HCT116 (cell line): ENCODE data around the gene APBB2. TPM values are rescaled to one million over a fixed set of nuclear protein-coding genes. Genes with fewer than 3 reads are reported as not detected.

Source experiments
- ATAC-seq: fragments of 200-7000 bp; cut with Tn5 transposase; 2 replicates; pipeline ENCODE4 v1.9.1; 2020; ENCODE audit warnings: mild to moderate bottlenecking, moderate library complexity
- BruUV-seq: library from RNA; stranded (reverse); fragments of 400-500 nt; replicated peaks from 2 replicates; lab custom pipeline; 2021; lab: Mats Ljungman, UMichigan
- CTCF ChIA-PET: fragments of 300-600 bp; sonication (Branson Sonifier 250); formaldehyde crosslinking; loops from one replicate; lab custom pipeline; 2021; ENCODE audit warnings: antibody characterized with exemption; lab: Charles Lee
- POLR2A ChIA-PET: fragments of 300-600, 350-600 bp; sonication (Branson Sonifier 250); formaldehyde crosslinking; loops from one replicate; lab custom pipeline; 2021; ENCODE audit warnings: antibody characterized with exemption; lab: Charles Lee
- RAD21 ChIA-PET, 2 experiments: fragments of 300-600 bp; sonication (Branson Sonifier 250); formaldehyde crosslinking; loops; one replicate each; lab custom pipeline; 2023; ENCODE audit warnings: low total read pairs in 2 of 2; ENCODE audit not compliant: uncharacterized antibody in 2 of 2, unreplicated experiment in 2 of 2, low non-redundant PET in 1 of 2; lab: Charles Lee
- DNase-seq: peaks from one replicate; pipeline ENCODE4 v3.0.0-alpha.2; 2010; ENCODE audit warnings: low read depth, low spot score
- H2AFZ ChIP-seq: fragments of 200-600 bp; shearing (Covaris generic), sonication (generic); 2 replicates; pipeline ENCODE4 v1.6.1; 2017; ENCODE audit warnings: low read depth, mixed run types, mixed read lengths, antibody characterized with exemption, low read length; ENCODE audit not compliant: poor library complexity, severe bottlenecking
- H3K27ac ChIP-seq: 2 replicates; pipeline ENCODE4 v1.5.1; 2012; ENCODE audit warnings: low read depth, low read length
- H3K27me3 ChIP-seq: fragments of 200-600 bp; sonication (generic); 2 replicates; pipeline ENCODE4 v1.6.1; 2016; ENCODE audit warnings: mixed run types, low read length, mixed read lengths; ENCODE audit not compliant: insufficient read depth
- H3K36me3 ChIP-seq, 2 experiments: fragments of 200-500 bp in 1 of 2; fragments of 200-600 bp in 1 of 2; sonication (Bioruptor generic) in 1 of 2; sonication (generic) in 1 of 2; 2 replicates each; pipeline versions ENCODE4 v1.5.1 to v1.6.1; 2014 to 2016; ENCODE audit warnings: low read length in 2 of 2, inconsistent platforms in 1 of 2, mixed read lengths in 1 of 2, mixed run types in 1 of 2; ENCODE audit not compliant: insufficient read depth in 2 of 2, control insufficient read depth in 1 of 2
- H3K4me1 ChIP-seq, 2 experiments: fragments of 200-600 bp in 1 of 2; sonication (generic) in 1 of 2; 2 replicates each; pipeline versions ENCODE4 v1.5.1 to v1.6.1; 2012 to 2017; ENCODE audit warnings: low read length in 2 of 2, inconsistent platforms in 1 of 2, mild to moderate bottlenecking in 1 of 2, mixed read lengths in 1 of 2, mixed run types in 1 of 2, moderate library complexity in 1 of 2; ENCODE audit not compliant: insufficient read depth in 2 of 2, control insufficient read depth in 1 of 2
- H3K4me2 ChIP-seq: fragments of 200-600 bp; sonication (generic); 2 replicates; pipeline ENCODE4 v1.6.1; 2017; ENCODE audit warnings: mixed run types, low read length, mixed read lengths
- H3K4me3 ChIP-seq, 2 experiments: fragments of 200-600 bp in 1 of 2; sonication (generic) in 1 of 2; replicated peaks in 1 of 2; 2 replicates each; pipeline ENCODE4 v1.5.1; 2011 to 2016; ENCODE audit warnings: low read length in 2 of 2, control low read depth in 1 of 2, low read depth in 1 of 2, mild to moderate bottlenecking in 1 of 2, mixed read lengths in 1 of 2, mixed run types in 1 of 2
- H3K79me2 ChIP-seq: fragments of 200-600 bp; sonication (generic); 2 replicates; pipeline ENCODE4 v1.6.1; 2017; ENCODE audit warnings: mild to moderate bottlenecking, mixed run types, low read length, moderate library complexity, mixed read lengths; ENCODE audit not compliant: insufficient read depth
- H3K9ac ChIP-seq: fragments of 200-600 bp; sonication (generic); 2 replicates; pipeline ENCODE4 v1.6.1; 2016; ENCODE audit warnings: low read length, mixed read lengths
- H3K9me2 ChIP-seq: fragments of 200-600 bp; sonication (generic), shearing (Covaris generic); 2 replicates; pipeline ENCODE4 v1.6.1; 2017; ENCODE audit warnings: mixed run types, mild to moderate bottlenecking, moderate library complexity; ENCODE audit not compliant: insufficient read depth
- H3K9me3 ChIP-seq, 2 experiments: fragments of 200-500 bp in 1 of 2; fragments of 200-600 bp in 1 of 2; sonication (Bioruptor generic) in 1 of 2; sonication (generic) in 1 of 2; 2 replicates each; pipeline ENCODE4 v1.6.1; 2014 to 2017; ENCODE audit warnings: low read length in 2 of 2, mixed read lengths in 2 of 2, inconsistent platforms in 1 of 2, low read depth in 1 of 2, mild to moderate bottlenecking in 1 of 2, mixed run types in 1 of 2, moderate library complexity in 1 of 2; ENCODE audit not compliant: control insufficient read depth in 1 of 2, insufficient read depth in 1 of 2
- H4K20me1 ChIP-seq: fragments of 200-600 bp; sonication (generic), shearing (Covaris generic); 2 replicates; pipeline ENCODE4 v1.6.1; 2017; ENCODE audit warnings: mixed run types, mild to moderate bottlenecking, moderate library complexity; ENCODE audit not compliant: insufficient read depth
- CEBPB ChIP-seq: IDR thresholded peaks from 2 replicates; pipeline ENCODE4 v1.6.1; 2012; ENCODE audit warnings: low read depth
- EGR1 ChIP-seq: IDR thresholded peaks from 2 replicates; pipeline ENCODE4 v1.6.1; 2012; ENCODE audit warnings: low read depth
- ELF1 ChIP-seq: IDR thresholded peaks from 2 replicates; pipeline ENCODE4 v1.6.1; 2012; ENCODE audit warnings: low read depth, borderline replicate concordance
- EZH2 ChIP-seq: fragments of 200-600 bp; sonication (generic); IDR thresholded peaks from 2 replicates; pipeline ENCODE4 v1.6.1; 2017; ENCODE audit warnings: antibody characterized with exemption, mixed run types
- FOSL1 ChIP-seq: IDR thresholded peaks from 2 replicates; pipeline ENCODE4 v1.6.1; 2012; ENCODE audit warnings: low read depth
- JUND ChIP-seq: IDR thresholded peaks from 2 replicates; pipeline ENCODE4 v1.6.1; 2012
- MAX ChIP-seq: IDR thresholded peaks from 2 replicates; pipeline ENCODE4 v1.6.1; 2012
- POLR2A ChIP-seq: IDR thresholded peaks from 2 replicates; pipeline ENCODE4 v1.7.0; 2011; ENCODE audit warnings: borderline replicate concordance; ENCODE audit not compliant: insufficient read depth, insufficient read length; ENCODE audit errors: extremely low read depth
- RAD21 ChIP-seq: IDR thresholded peaks from 2 replicates; pipeline ENCODE4 v1.6.1; 2012; ENCODE audit warnings: low read depth, mild to moderate bottlenecking
- REST ChIP-seq: IDR thresholded peaks from 2 replicates; pipeline ENCODE4 v1.6.1; 2012; ENCODE audit warnings: low read depth
- SP1 ChIP-seq: IDR thresholded peaks from 2 replicates; pipeline ENCODE4 v1.6.1; 2012; ENCODE audit warnings: low read depth
- SRF ChIP-seq: IDR thresholded peaks from 2 replicates; pipeline ENCODE4 v1.6.1; 2012; ENCODE audit warnings: low read depth
- YY1 ChIP-seq: IDR thresholded peaks from 2 replicates; pipeline ENCODE4 v1.6.1; 2011; ENCODE audit warnings: low read length, low read depth, moderate library complexity, mild to moderate bottlenecking; ENCODE audit not compliant: insufficient replicate concordance; ENCODE audit errors: extremely low read depth
- ZNF274 ChIP-seq: fragments of 200-500 bp; sonication (Bioruptor generic); IDR thresholded peaks from 2 replicates; pipeline ENCODE4 v1.6.1; 2014; ENCODE audit warnings: mild to moderate bottlenecking, low read depth, low read length, inconsistent platforms
- intact Hi-C: fragments of 100-400 bp; cut with micrococcal nuclease; formaldehyde crosslinking; loops from 2 replicates; pipeline ENCODE4 v1.10.0; 2022
- total RNA-seq: library from RNA; stranded (reverse); gene quantifications from one replicate; pipeline ENCODE4 v1.2.1, GENCODE V29; 2021; ENCODE audit not compliant: unreplicated experiment

Gene APBB2
- total RNA-seq, 1 experiment from 2014 or later: 72.5 TPM

- RAD21 ChIA-PET: no interaction called here
- Histone ChIP-seq H3K4me3 (no peak overlapping the region), H3K9ac (no peak overlapping the region), H3K79me2 (no peaks in the 10 kb centered on the region), H2AFZ (no peak overlapping the region), H3K4me1 (0 out of 4 replicates have a peak, but pooled peaks cover 0 to 5% of the 10 kb centered on the region in 2 experiments), H3K27me3 (no peaks in the 10 kb centered on the region), H3K9me2 (no peaks in the 10 kb centered on the region), H3K27ac (no peak overlapping the region), H3K9me3 (no peaks in the 10 kb centered on the region), H3K4me2 (no peak overlapping the region), H3K36me3 (peaks cover 3 to 4% of the 10 kb centered on the region in 2 experiments; a peak in 2 of 4 replicates), H4K20me1 (no peaks in the 10 kb centered on the region)
- intact Hi-C loops: no loop called here
- ATAC-seq: no peak
- CTCF ChIA-PET: no interaction called here
- DNase-seq: no peak
- POLR2A ChIA-PET: no interaction called here
- no TSS peak for BruUV-seq
- TF ChIP-seq FOSL1: no peak
- TF ChIP-seq POLR2A: no peak
These were observed 386.6 kb downstream of the APBB2 start for GRCh38 chr4:40827758-40828157.

- Histone ChIP-seq H3K9me3 (no peaks in the 10 kb centered on the region), H3K4me1 (0 out of 4 replicates have a peak, but pooled peaks cover 0 to 5% of the 10 kb centered on the region in 2 experiments), H3K36me3 (peaks cover 3 to 4% of the 10 kb centered on the region in 2 experiments; a peak in 2 of 4 replicates), H3K4me2 (no peak overlapping the region), H3K27ac (no peak overlapping the region), H3K79me2 (no peaks in the 10 kb centered on the region), H3K27me3 (no peaks in the 10 kb centered on the region), H2AFZ (no peak overlapping the region), H3K9ac (no peak overlapping the region), H4K20me1 (no peaks in the 10 kb centered on the region), H3K4me3 (no peak overlapping the region), H3K9me2 (no peaks in the 10 kb centered on the region)
- intact Hi-C loops: no loop called here
- TF ChIP-seq RAD21 (no peak), JUND (no peak), POLR2A (no peak), ELF1 (no peak), MAX (no peak), YY1 (no peak), REST (no peak), EGR1 (no peak), CEBPB (no peak), SRF (no peak), EZH2 (no peak), ZNF274 (no peak), SP1 (no peak)
- ChIA-PET POLR2A (no interaction called here), RAD21 (no interaction called here), CTCF (interaction anchor here (1.2 kb wide), 1 partner anchor 14 kb away, joined by 3 read pairs; no protein-coding TSS in a partner anchor)
- no peak for DNase-seq
- no TSS peak for BruUV-seq
- ATAC-seq: no peak
These were observed 387.5 kb downstream of the APBB2 start for GRCh38 chr4:40826821-40827220.
